HG03108 (cell line): ENCODE results near the gene PQBP1.
"Not testable (repeated sequence)": the region's sequence is repeated elsewhere in the genome, so short reads cannot be mapped to it uniquely, and the experiment has no call there.

Experiments used
- ATAC-seq: cut with Tn5 transposase; IDR thresholded peaks from one replicate; pipeline ENCODE4 v1.9.1; 2021; ENCODE audit warnings: moderate library complexity; ENCODE audit not compliant: unreplicated experiment

The PQBP1 gene

GRCh38 chrX:48897625-48898306, at the start of gene PQBP1, which contains the start of gene TIMM17B:
Gene PQBP1 (plus strand): TSS chrX:48897930. CDS start chrX:48898510, 580 bp downstream.
Gene TIMM17B (minus strand): TSS chrX:48897768. CDS start chrX:48897749, 19 bp downstream.
- peak; percentile 89 for ATAC-seq

- ATAC-seq: no peak
Observed at GRCh38 chrX:48848847-48849246, 48.9 kb upstream of the PQBP1 start.

- no peak for ATAC-seq
Observed at GRCh38 chrX:48852857-48853256, 44.9 kb upstream of the PQBP1 start.

GRCh38 chrX:48853494-48853893, 44.2 kb upstream of the PQBP1 start:
- ATAC-seq: not testable (repeated sequence)

- not testable (repeated sequence) for ATAC-seq
Observed at GRCh38 chrX:48854121-48854804, 43.5 kb upstream of the PQBP1 start.

- no peak for ATAC-seq
Observed at GRCh38 chrX:48854898-48855297, 42.8 kb upstream of the PQBP1 start.

- ATAC-seq: no peak
Observed at GRCh38 chrX:48864210-48864609, 33.5 kb upstream of the PQBP1 start.

GRCh38 chrX:48872017-48872416, 25.7 kb upstream of the PQBP1 start:
- not testable (repeated sequence) for ATAC-seq

GRCh38 chrX:48876944-48877343, 20.8 kb upstream of the PQBP1 start:
- not testable (repeated sequence) for ATAC-seq

- no peak for ATAC-seq
Observed at GRCh38 chrX:48883729-48884128, 14.0 kb upstream of the PQBP1 start.

GRCh38 chrX:48886586-48886985, 11.1 kb upstream of the PQBP1 start:
- ATAC-seq: not testable (repeated sequence)

- no peak for ATAC-seq
Observed at GRCh38 chrX:48890296-48890925, 7.3 kb upstream of the PQBP1 start.

- peak; percentile 37 for ATAC-seq
Observed at GRCh38 chrX:48890934-48891401, 6.8 kb upstream of the PQBP1 start.

GRCh38 chrX:48891402-48892288, 6.1 kb upstream of the PQBP1 start:
- ATAC-seq: peak; percentile 78

- no peak for ATAC-seq
Observed at GRCh38 chrX:48892896-48893295, 4.8 kb upstream of the PQBP1 start.

GRCh38 chrX:48893556-48894348, 4.0 kb upstream of the PQBP1 start:
- ATAC-seq: no peak

GRCh38 chrX:48894891-48895290, 2.8 kb upstream of the PQBP1 start:
- no peak for ATAC-seq

- ATAC-seq: no peak
Observed at GRCh38 chrX:48896611-48897011, 1.1 kb upstream of the PQBP1 start.

GRCh38 chrX:48897157-48897624, 539 bp upstream of the PQBP1 start:
- peak; percentile 2 for ATAC-seq

- ATAC-seq: no peak
Observed at GRCh38 chrX:48899078-48899410, 1.3 kb downstream of the PQBP1 start.
